Suprapubic skin (tissue), 3 donors: ENCODE results near the gene NRF1.

Experiments
- CTCF ChIP-seq, 2 donors: fragments of 200-600 bp in 1 of 2; fragments of 450-650 bp in 1 of 2; sonication (generic) in 1 of 2; IDR thresholded peaks; one replicate each; pipeline ENCODE4 v1.5.1; 2016 to 2019; ENCODE audit warnings: antibody characterized with exemption in 2 of 2, mild to moderate bottlenecking in 1 of 2, moderate library complexity in 1 of 2
- POLR2A ChIP-seq, 2 donors: fragments of 450-650 bp; IDR thresholded peaks; one replicate each; pipeline ENCODE4 v1.6.1; 2017; ENCODE audit warnings: antibody characterized with exemption in 2 of 2, mild to moderate bottlenecking in 2 of 2, moderate library complexity in 2 of 2

DNA sequence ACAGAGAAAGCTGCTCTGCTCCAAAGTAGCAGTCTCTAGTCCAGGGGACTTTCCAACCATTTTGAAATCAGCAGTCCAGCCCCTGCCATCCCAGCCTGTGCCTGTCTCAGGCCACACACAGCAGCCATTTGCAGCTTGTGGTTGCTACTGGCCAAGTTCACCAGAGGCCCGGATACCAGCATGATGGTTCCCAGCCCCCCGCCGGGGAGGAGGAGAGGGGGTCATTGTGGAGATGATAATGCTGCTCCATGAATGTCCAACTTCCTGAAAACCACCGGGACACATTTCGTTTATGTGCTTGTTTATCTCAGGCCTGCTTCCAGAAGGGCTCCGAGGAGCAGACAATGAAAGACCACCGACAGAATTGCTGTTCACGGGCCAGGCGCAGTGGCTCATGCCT lies 181.2 kb downstream of the NRF1 start:
- TF ChIP-seq POLR2A (IDR thresholded peaks at IDR 0.05), result no peak
- TF ChIP-seq CTCF (IDR thresholded peaks at IDR 0.05), result no peak
